G401.6 (cell line): ENCODE measurements around the gene SYNGR3.
A peak's percentile ranks its signal among the peaks of the same experiment; 100 is the strongest.
"Not testable (repeated sequence)": the region's sequence is repeated elsewhere in the genome, so short reads cannot be mapped to it uniquely, and the experiment has no call there.

Experiments used
- FAIRE-seq: peaks from 2 replicates; lab custom pipeline; 2012; peaks lifted over from hg19 to GRCh38; lab: Jason Lieb, UNC

SYNGR3 gene

GRCh38 chr16:1989209-1990100 is at the start of gene SYNGR3:
TSS of gene SYNGR3 (plus strand) at chr16:1989970. CDS start at chr16:1990103, 133 bp downstream.
- no peak for FAIRE-seq

DNA sequence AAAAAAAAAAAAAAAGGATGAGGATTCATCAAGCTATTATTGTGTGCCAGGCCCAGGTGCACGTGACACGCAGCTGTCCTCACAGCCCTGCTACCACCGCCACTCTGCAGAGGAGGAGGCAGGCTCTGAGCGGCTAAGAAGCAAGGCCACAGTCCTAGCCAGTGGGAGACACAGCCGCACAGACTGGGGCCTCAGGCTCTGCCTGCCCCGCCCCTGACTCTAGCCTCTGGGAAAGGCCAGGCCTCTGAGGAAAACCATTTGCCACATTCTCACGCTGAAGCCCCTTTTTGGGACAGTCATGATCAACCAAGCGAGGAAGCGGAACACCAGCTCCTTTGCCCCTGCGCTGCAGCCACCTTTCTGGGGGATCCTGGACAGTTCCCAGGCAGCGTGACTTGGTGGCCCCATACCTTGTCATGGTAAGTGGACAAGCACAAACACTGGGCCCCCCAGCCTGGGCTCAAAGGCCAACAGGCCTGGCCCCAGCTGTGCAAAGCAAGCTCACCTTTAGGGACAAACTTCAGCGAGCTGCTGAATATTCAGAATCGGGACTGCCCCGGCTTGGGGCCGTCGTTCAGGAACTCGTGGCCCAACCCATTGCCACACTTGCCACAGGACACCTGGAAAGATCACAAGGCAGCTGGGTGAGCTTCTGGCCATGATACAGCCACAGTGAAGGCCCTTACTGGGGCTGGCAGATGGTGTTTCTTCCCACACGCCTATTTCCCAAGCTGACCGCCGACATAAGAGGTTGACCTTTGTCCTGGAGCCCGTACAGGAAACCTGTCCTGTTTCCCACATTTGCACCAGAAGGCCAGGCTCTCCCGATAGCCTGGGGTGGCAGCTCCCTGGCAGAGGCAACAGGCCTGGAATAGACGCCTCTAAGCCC is 49.3 kb upstream of the SYNGR3 start:
- no peak for FAIRE-seq

- no peak for FAIRE-seq
Measured at GRCh38 chr16:1941162-1942046, 48.4 kb upstream of the SYNGR3 start.

DNA sequence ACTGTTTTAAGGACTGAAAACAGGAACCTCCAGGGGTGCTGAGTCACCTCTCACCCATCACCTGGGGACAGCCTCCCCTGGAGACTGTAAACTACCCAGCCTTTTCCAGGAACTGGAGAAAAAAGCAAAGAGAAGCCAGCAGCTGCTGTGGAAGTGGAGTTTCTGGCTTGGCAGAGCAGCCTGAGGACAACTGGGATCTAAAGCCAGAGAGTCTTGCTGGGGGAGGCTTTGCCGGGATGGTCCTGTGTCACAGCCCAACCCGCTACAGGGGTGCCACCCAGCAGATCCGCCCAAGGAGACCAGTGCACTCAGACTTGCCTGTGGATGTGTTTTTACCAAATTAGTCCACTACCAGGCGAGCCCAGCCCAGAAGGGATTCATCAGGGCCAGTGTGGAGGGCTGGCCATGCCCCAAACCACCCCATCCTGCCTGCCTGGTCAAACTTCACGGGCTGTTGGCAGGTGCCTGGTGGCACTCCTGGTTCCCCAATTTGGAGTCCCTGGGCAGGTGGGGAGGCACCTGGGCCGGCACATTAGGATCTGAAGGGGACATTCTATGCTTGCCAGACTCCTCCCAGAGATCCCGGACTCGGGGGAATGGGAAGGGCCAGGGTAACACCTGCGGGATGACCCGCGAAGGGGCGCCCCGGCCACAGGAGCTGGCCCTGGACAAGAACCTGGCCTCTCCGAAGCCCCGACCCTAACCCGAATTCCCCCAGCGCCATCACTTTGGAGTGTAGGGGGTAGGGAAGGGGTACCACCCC is 47.5 kb upstream of the SYNGR3 start:
- FAIRE-seq = no peak

GRCh38 chr16:1942810-1943726 is 46.7 kb upstream of the SYNGR3 start, which contains the start of gene MSRB1:
TSS of gene MSRB1 (minus strand) at chr16:1943199. CDS start at chr16:1943156, 43 bp downstream.
- peak; percentile 98 for FAIRE-seq

DNA sequence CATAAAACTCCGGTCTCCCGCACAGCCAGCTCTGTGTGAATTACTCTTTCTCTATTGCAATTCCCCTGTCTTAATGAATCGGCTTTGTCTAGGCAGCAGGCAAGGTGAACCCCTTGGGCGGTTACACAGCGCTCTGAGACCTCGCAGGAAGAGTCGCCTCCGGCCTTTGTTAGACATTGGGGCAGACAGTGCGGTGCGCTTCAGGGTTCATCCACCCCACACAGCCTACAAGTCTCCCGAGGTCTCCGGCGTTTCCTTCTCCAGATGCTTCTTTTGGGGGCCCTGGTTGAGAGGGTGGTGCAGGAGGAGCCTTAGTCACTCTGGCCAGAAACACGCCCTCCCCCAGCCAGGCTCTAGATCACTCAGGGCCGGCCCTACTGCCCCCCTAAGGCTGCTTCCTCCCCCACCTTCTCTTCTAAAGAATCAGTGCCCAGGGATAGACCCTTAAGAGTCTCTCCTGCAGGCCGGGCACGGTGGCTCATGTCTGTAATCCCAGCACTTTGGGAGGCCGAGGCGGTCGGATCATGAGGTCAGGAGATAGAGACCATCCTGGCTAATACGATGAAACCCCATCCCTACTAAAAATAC is 45.1 kb upstream of the SYNGR3 start:
- no peak for FAIRE-seq

- FAIRE-seq = no peak
Measured at GRCh38 chr16:1945559-1946391, 44.0 kb upstream of the SYNGR3 start.

- no peak for FAIRE-seq
Measured at GRCh38 chr16:1946495-1947368, 43.0 kb upstream of the SYNGR3 start.

GRCh38 chr16:1947369-1947670 is 42.5 kb upstream of the SYNGR3 start:
- no peak for FAIRE-seq

GRCh38 chr16:1949507-1949906 is 40.3 kb upstream of the SYNGR3 start:
- FAIRE-seq = no peak

DNA sequence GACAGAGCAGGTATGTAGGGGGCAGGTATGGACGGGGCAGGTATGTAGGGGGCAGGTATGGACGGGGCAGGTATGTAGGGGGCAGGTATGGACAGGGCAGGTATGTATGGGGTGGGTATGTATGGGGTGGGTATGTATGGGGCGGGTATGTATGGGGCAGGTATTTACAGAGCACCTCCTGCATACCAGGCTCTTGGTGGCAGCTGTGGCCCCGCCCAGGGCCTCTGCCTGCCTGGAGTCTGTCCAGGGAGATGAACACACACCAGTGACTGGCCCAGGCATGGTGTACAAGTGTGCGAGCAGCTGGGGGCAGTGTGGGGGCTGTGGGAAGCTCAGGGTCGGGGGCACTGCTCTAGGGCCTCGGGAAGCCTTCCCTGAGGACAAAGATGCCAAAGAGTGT is 39.7 kb upstream of the SYNGR3 start:
- no peak for FAIRE-seq

- no peak for FAIRE-seq
Measured at GRCh38 chr16:1950559-1950958, 39.2 kb upstream of the SYNGR3 start.

GRCh38 chr16:1953734-1954133 is 36.0 kb upstream of the SYNGR3 start:
- no peak for FAIRE-seq

DNA sequence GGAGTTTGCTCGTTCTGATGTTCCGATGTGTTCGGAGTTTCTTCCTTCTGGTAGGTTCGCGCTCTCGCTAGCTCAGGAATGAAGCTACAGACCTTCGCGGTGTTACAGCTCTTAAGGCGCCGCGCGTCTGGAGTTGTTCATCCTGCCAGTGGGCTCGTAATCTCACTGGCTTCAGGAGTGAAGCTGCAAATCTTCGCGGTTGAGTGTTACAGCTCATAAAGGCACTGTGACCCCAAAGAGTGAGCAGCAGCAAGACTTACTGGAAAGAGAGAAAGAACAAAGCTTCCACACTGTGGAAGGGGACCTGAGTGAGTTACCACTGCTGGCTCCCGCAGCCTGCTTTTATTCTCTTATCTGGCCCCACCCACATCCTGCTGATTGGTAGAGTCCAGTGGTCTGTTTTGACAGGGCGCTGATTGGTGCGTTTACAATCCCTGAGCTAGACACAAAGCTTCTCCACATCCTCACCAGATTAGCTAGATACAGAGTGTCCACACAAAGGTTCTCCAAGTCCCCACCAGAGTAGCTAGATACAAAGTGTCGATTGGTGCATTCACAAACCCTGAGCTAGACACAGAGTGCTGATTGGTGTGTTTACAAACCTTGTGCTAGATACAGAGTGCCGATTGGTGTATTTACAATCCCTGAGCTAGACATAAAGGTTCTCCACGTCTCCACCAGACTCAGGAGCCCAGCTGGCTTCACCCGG is 32.2 kb upstream of the SYNGR3 start:
- FAIRE-seq = not testable (repeated sequence)

- FAIRE-seq = not testable (repeated sequence)
Measured at GRCh38 chr16:1958143-1958491, 31.7 kb upstream of the SYNGR3 start.

DNA sequence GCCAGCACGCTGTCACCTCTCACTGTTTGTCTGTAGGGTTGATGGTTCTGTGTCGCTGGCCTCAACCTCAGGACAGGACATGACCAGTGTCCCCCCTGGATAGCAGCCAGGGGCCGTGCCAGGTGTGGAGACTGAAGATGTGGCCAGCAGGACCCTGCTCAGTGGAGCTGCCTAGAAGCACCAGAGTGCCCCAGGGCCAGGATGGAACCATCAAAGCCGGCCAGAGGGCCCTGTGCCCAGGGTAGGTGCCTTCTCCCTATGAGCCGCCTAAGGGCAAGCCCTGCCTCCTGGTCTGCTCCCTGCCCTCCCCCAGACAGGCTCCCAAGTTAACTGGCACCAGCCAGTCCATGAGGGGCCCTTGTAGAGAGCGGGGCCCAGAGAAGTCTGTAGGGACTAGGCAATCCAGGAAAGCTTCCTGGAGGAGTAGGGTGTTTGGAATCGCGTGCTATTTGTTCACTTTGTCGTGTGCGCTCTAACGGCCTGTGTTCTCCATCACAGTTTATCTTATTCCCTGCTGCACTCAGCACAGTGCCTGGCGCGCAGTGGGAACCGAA is 31.0 kb upstream of the SYNGR3 start:
- no peak for FAIRE-seq
